ENCODE results near the gene SH3RF3.

Gene SH3RF3

DNA sequence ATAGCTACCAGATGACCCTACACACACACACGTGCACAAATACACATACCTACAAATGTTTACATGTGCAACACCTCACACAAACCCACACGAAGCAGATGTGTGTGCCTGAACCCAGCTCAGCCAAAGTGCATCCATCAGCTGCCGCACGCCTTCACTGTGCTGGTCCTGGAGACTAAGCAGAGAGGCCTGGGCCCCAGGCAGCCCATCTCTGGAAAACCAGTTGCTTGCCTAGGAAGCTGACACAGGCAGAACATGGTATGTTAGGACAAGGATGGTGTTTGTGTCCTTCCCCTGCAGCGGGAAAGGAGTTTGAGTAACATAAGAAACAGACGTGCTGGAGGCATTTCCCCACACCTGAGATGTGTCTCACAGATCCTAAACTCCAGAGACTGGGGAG lies 398.1 kb downstream of the SH3RF3 start:
- no peak for DNase-seq (ENCODE audit: low read depth)
- H3K4me3 ChIP-seq (ENCODE audit: low read depth, low read length) = no peak overlapping the region

GRCh38 chr2:109527846-109528705 lies 399.1 kb downstream of the SH3RF3 start:
- no peak for TF ChIP-seq CTCF (IDR thresholded peaks at IDR 0.05; ENCODE audit: control insufficient read depth, extremely low read depth, insufficient read depth)
- no peak overlapping the region for H3K4me3 ChIP-seq (ENCODE audit: low read depth, low read length)
- DNase-seq (ENCODE audit: low read depth) = no peak

More for the DNA sequence above, 398.1 kb downstream of the SH3RF3 start:
- TF ChIP-seq CTCF (IDR thresholded peaks at IDR 0.05; ENCODE audit: control insufficient read depth, extremely low read depth, insufficient read depth) = no peak

DNA sequence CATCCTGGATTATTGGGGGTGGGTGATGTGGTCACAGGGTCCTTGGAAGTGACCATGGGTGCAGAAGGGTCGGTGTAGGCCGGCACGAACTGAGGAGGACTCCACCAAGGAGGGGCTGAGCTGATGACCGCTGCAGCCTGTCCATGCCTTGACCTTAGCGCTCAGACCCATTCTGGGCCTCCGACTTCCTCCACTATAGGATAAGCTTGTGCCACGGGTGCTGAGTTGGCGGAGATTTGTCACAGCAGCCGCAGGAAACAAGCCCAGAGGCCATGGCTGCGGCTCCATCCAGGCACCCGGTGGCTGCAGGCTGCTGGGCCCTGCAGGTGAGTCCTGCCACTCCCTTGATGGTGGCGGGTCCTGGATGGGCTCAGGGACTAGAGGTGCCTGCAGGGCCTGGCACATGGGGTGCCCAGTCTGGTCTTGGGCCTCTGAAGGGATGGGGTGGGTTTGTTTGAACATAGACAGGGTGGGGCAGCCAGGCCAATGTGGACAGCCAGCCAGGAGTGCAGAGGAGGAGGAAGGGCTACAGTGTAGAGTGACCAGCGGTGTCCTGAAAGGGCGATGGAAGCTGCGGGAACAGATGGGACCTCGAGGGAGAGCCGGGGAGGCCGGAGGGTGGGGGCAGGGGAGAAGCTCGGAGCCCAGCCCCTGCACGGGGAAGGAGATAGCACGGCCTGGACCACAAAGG lies 400.0 kb downstream of the SH3RF3 start:
- TF ChIP-seq CTCF (IDR thresholded peaks at IDR 0.05; ENCODE audit: control insufficient read depth, extremely low read depth, insufficient read depth) = no peak
- no peak overlapping the region for H3K4me3 ChIP-seq (ENCODE audit: low read depth, low read length)
- no peak for DNase-seq (ENCODE audit: low read depth)

DNA sequence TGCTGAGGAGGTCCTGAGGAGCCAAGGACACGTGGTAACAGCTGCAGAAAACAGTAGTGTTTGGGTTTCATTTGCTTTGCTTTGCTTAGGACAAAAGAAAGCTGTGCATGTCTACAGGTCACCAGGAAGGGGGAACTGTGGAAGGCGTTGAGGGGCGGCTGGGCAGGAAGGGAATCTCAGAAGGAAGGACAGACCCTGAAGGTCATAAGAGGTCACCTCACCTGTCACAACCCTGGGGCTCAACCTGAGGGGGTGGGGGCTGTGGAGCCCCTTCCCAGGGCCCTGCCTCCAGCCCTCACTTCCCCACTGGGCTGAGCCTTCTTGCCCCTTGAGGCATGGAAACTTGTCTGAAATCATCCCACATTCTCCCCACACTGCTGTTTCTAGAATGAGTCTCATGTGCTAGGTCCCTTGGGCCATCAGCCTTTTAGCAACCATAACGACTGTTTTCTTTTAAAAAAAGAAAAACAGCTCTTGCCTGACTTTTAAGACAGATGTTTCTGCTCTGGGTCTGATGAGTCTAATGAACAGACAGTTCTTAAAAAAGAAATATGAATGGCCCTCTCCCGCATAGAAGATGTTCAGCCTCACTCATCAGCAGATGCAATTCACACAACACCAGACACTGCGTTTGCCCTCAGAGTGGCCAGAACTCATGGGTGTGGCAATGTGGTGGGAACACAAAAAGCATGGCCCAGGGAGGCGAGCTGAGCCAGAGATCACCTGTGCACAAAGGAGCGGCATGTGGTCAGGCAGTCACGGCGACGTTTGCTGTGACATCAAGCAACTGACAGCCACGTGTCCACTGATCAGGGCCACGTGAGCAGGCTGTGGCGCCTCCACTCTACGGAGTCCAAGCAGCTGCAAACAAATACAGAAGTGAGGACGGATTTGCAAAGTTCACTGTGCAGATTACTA lies 400.8 kb downstream of the SH3RF3 start:
- H3K4me3 ChIP-seq (ENCODE audit: low read depth, low read length) = no peak overlapping the region
- TF ChIP-seq CTCF (IDR thresholded peaks at IDR 0.05; ENCODE audit: control insufficient read depth, extremely low read depth, insufficient read depth) = no peak
- no peak for DNase-seq (ENCODE audit: low read depth)

- no peak for TF ChIP-seq CTCF (IDR thresholded peaks at IDR 0.05; ENCODE audit: control insufficient read depth, extremely low read depth, insufficient read depth)
- no peak overlapping the region for H3K4me3 ChIP-seq (ENCODE audit: low read depth, low read length)
- DNase-seq (ENCODE audit: low read depth) = no peak
Measured at GRCh38 chr2:109530712-109531111, 401.7 kb downstream of the SH3RF3 start.

DNA sequence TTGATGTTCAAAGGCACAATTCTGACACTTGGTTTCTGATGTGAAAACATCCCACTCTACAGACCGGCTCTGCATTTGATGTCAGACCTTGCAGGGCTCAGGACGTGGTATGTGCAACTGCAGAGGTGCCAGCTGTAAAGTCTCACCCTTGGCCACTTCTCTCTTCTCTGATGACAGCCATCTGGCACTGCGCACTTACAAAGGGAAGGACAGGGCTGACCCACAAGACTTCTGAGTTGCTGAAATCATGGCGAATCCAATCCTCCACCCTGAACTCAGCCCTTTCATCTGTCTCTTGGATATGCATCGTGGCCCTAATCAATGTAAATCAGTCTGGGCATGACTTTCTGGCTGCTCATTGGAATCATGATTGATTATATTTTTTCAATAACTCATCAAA lies 402.2 kb downstream of the SH3RF3 start:
- no peak for TF ChIP-seq CTCF (IDR thresholded peaks at IDR 0.05; ENCODE audit: control insufficient read depth, extremely low read depth, insufficient read depth)
- no peak for DNase-seq (ENCODE audit: low read depth)
- no peak overlapping the region for H3K4me3 ChIP-seq (ENCODE audit: low read depth, low read length)
